BE2C (cell line): ENCODE data around the gene STK26.
"Not testable (repeated sequence)": the region's sequence is repeated elsewhere in the genome, so short reads cannot be mapped to it uniquely, and the experiment has no call there.

Experiments
- DNase-seq: peaks from one replicate; pipeline ENCODE4 v3.0.0-alpha.2; 2020
- H3K27me3 ChIP-seq: fragments of 250-450 bp; sonication (Bioruptor Pico); 2 replicates; pipeline ENCODE4 v1.5.1; 2020; ENCODE audit warnings: mild to moderate bottlenecking
- H3K36me3 ChIP-seq: fragments of 250-450 bp; sonication (Bioruptor Pico); 2 replicates; pipeline ENCODE4 v1.5.1; 2020; ENCODE audit warnings: mild to moderate bottlenecking
- H3K4me1 ChIP-seq: fragments of 250-450 bp; sonication (Bioruptor Pico); 2 replicates; pipeline ENCODE4 v1.5.1; 2020
- H3K4me3 ChIP-seq: 2 replicates; pipeline ENCODE4 v1.5.1; 2011; ENCODE audit warnings: low read depth, low read length
- H3K9me3 ChIP-seq: fragments of 250-450 bp; sonication (Bioruptor Pico); 2 replicates; pipeline ENCODE4 v1.5.1; 2020
- TF ChIP-seq, protein P1 (sequence below): IDR thresholded peaks from 2 replicates; pipeline ENCODE4 v1.5.1; 2012; ENCODE audit warnings: mild to moderate bottlenecking, low read depth, low read length

Gene STK26

GRCh38 chrX:132092439-132093065 lies 69.5 kb downstream of the STK26 start:
- Histone ChIP-seq H3K36me3 (no peaks in the 10 kb centered on the region), H3K27me3 (no peaks in the 10 kb centered on the region), H3K4me1 (0 out of 2 replicates have a peak, but pooled peaks cover 5% of the 10 kb centered on the region), H3K9me3 (no peaks in the 10 kb centered on the region), H3K4me3 (peak overlapping the region; percentile 8; the same call in 1 of the 2 replicates)
- TF ChIP-seq, protein P1, sequence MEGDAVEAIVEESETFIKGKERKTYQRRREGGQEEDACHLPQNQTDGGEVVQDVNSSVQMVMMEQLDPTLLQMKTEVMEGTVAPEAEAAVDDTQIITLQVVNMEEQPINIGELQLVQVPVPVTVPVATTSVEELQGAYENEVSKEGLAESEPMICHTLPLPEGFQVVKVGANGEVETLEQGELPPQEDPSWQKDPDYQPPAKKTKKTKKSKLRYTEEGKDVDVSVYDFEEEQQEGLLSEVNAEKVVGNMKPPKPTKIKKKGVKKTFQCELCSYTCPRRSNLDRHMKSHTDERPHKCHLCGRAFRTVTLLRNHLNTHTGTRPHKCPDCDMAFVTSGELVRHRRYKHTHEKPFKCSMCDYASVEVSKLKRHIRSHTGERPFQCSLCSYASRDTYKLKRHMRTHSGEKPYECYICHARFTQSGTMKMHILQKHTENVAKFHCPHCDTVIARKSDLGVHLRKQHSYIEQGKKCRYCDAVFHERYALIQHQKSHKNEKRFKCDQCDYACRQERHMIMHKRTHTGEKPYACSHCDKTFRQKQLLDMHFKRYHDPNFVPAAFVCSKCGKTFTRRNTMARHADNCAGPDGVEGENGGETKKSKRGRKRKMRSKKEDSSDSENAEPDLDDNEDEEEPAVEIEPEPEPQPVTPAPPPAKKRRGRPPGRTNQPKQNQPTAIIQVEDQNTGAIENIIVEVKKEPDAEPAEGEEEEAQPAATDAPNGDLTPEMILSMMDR = peak; percentile 81
- peak; percentile 51 for DNase-seq

DNA sequence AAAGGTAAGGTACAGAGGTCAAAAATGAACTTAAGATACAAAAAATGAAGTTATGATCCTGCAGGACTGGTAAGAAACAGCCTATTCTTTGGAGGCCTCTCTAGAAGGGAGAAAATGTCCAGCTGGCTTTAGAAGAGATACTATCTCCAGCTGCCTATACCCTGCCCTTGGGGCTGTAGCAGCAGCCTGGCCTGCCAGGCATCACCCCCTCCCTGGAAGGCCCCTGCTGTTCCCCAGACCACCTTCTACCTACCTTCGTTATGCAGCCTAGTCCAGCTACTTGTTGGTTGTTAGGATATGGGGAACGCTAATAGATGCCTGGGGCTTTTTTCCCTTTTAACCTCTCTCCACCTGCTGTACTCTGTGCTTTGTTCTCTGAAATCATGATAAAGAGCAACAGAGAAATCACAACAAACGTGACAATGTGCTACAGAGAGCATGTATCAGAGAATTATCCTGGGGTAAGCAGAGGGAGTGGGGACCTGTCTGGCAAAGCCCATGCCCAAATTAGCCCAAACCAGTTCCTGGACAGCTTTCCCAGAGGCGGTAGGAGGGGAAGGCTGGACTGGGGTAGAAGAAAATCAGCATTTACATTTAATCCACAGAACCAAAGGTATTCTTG lies 70.2 kb downstream of the STK26 start:
- peak; percentile 67 for DNase-seq
- Histone ChIP-seq H3K4me1 (0 out of 2 replicates have a peak, but pooled peaks cover 5% of the 10 kb centered on the region), H3K9me3 (no peaks in the 10 kb centered on the region), H3K36me3 (no peaks in the 10 kb centered on the region), H3K27me3 (no peaks in the 10 kb centered on the region), H3K4me3 (peak overlapping the region; percentile 8; the same call in 1 of the 2 replicates)
- TF ChIP-seq, protein P1 = no peak

DNA sequence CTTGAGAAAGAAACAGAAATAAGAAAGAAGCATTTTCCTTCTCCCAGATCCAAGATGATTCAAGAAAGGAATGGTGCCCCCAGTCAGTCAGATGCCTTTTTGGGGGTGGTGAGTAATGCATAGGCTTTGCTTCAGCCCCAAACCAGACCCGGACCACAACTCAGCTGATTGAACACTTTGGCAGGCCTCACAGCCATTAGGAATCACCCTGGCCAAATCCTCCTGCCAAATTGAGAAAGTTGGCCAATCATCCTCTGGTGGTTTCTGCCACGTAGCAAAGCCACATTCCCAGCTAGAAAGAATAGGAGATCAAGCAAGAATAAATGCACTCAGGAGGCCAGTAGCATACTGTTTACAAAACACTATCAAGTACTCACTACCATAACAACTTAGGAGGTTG lies 71.1 kb downstream of the STK26 start:
- Histone ChIP-seq H3K4me1 (0 out of 2 replicates have a peak, but pooled peaks cover 5% of the 10 kb centered on the region), H3K4me3 (no peak overlapping the region)

DNA sequence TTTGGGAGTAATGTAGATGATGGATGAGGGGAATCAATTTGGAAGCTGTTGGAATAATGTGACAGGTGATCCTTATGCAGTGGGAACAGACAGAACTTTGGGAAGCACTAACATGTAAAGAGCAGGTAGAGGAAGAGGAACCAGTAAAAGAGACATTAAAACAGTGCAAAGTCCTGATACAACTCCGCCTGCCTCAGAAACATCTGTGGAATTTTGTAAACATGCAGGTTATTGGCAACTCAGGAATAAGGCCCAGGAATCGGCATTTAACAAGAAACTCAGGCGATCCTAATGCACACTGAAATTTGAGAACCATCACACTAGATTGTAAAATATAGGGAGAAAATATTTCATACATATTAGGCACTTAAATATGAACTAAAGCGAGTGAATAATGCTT lies 75.6 kb downstream of the STK26 start:
- H3K36me3 ChIP-seq, H3K9me3 ChIP-seq, H3K4me1 ChIP-seq, DNase-seq, H3K27me3 ChIP-seq, H3K4me3 ChIP-seq: not testable (repeated sequence)

More for the DNA sequence above, 71.1 kb downstream of the STK26 start:
- Histone ChIP-seq H3K27me3 (no peaks in the 10 kb centered on the region), H3K9me3 (no peaks in the 10 kb centered on the region), H3K36me3 (no peaks in the 10 kb centered on the region)
- DNase-seq = no peak
- TF ChIP-seq, protein P1 = no peak

DNA sequence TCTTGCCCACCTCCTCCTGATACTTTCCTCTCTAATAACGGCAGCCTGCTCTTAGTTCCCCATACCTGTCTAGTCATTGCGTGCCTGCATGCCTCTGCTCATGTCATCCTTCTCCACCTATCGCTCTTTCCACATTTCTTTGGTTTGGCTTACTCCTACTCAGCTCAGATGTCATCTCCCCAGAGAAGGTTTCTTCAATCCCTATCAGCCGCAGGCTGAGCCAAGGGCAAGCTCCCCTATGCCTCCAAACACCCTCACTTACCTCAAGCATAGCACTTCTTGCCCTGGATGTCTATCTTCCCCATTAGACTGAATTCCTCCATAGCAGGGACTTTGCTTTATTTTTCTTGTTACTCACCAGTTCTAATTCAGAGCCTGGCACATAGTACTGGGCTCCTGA lies 78.1 kb downstream of the STK26 start:
- Histone ChIP-seq H3K9me3 (no peaks in the 10 kb centered on the region), H3K27me3 (no peaks in the 10 kb centered on the region), H3K4me1 (no peaks in the 10 kb centered on the region), H3K36me3 (no peaks in the 10 kb centered on the region), H3K4me3 (no peak overlapping the region)
- TF ChIP-seq, protein P1 = no peak
- no peak for DNase-seq

DNA sequence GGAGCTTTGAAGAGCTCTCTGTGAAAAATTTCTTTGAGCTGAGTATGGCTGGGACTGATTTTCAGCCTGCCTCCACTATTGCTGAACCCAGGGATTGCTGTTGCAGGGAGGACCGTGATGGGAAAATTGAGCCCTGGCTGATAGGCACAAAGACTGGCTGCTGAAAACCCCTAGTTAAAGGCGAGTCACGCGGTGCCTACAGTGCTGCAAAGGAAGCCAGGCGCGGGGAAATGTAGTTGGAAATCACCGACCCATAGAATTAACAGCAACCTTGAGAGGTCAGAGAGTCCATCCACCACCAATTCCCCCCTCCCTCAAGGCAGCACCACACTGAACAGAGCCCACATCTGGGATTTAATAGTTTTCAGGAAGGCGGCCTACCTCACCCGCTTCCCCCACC lies 78.7 kb downstream of the STK26 start:
- no peak for DNase-seq
- no peaks in the 10 kb centered on the region for H3K27me3 ChIP-seq

More for the DNA sequence above, 78.7 kb downstream of the STK26 start:
- Histone ChIP-seq H3K9me3 (no peaks in the 10 kb centered on the region), H3K36me3 (no peaks in the 10 kb centered on the region), H3K4me3 (no peak overlapping the region), H3K4me1 (no peaks in the 10 kb centered on the region)
- TF ChIP-seq, protein P1 = no peak
